Thoracic aorta (tissue), 2 donors: ENCODE results near the gene CYFIP2. TPM values are rescaled to one million over a fixed set of nuclear protein-coding genes. Genes with fewer than 3 reads are reported as not detected.

Source experiments
- ATAC-seq: fragments of 150-250 bp; one replicate; pipeline ENCODE4 v1.8.0; 2017; ENCODE audit warnings: low read depth; ENCODE audit not compliant: insufficient number of reproducible peaks, low FRiP score
- DNase-seq: peaks from one replicate; pipeline ENCODE4 v3.0.0-alpha.2; 2020; ENCODE audit warnings: low spot score
- H3K27ac ChIP-seq, 2 donors: fragments of 200-600 bp; sonication (generic); 1 replicate in 1 of 2; 2 replicates in 1 of 2; pipeline ENCODE4 v1.5.1; 2016; ENCODE audit warnings: mild to moderate bottlenecking in 2 of 2, moderate library complexity in 2 of 2
- H3K27me3 ChIP-seq: fragments of 200-600 bp; sonication (generic); replicated peaks from 2 replicates; pipeline ENCODE4 v1.6.0; 2016; ENCODE audit warnings: mild to moderate bottlenecking; ENCODE audit not compliant: insufficient read depth
- H3K36me3 ChIP-seq: fragments of 200-600 bp; sonication (generic); one replicate; pipeline ENCODE4 v1.5.1; 2016
- H3K4me1 ChIP-seq, 2 donors: fragments of 200-600 bp; sonication (generic); 1 replicate in 1 of 2; 2 replicates in 1 of 2; pipeline versions ENCODE4 v1.5.1 to v1.6.0; 2016; ENCODE audit warnings: low read depth in 2 of 2, mild to moderate bottlenecking in 1 of 2; ENCODE audit not compliant: control insufficient read depth in 1 of 2
- H3K4me3 ChIP-seq: fragments of 200-600 bp; sonication (generic); 2 replicates; pipeline ENCODE4 v1.5.1; 2016; ENCODE audit warnings: mild to moderate bottlenecking
- H3K9me3 ChIP-seq: fragments of 200-600 bp; sonication (generic); 2 replicates; pipeline ENCODE4 v1.5.1; 2016
- CTCF ChIP-seq: fragments of 200-600 bp; sonication (generic); IDR thresholded peaks from one replicate; pipeline ENCODE4 v1.5.1; 2019; ENCODE audit warnings: antibody characterized with exemption
- total RNA-seq, 2 donors: library from RNA; depleted of rRNA; stranded (reverse); fragments of >200 nt; gene quantifications; one replicate each; pipeline versions ENCODE4 v1.1.0 to v1.2.3, GENCODE V29; 2016

CYFIP2 gene
- total RNA-seq, 2 donors from 2014 or later, result 60.0 to 192 TPM

- Histone ChIP-seq H3K27me3 (no peaks in the 10 kb centered on the region), H3K36me3 (no peaks in the 10 kb centered on the region), H3K4me1 (peaks cover 0 to 12% of the 10 kb centered on the region in 2 donors), H3K9me3 (no peaks in the 10 kb centered on the region), H3K4me3 (no peak overlapping the region), H3K27ac (no peak overlapping the region)
- TF ChIP-seq CTCF, result no peak
- DNase-seq, result no peak
- no peak for ATAC-seq
These were observed 79.6 kb downstream of the CYFIP2 start for GRCh38 chr5:157345485-157345884.

GRCh38 chr5:157347301-157348048, 81.6 kb downstream of the CYFIP2 start:
- DNase-seq (no peak), ATAC-seq (no peak)
- H3K9me3 ChIP-seq, result no peaks in the 10 kb centered on the region
- TF ChIP-seq CTCF, result no peak
- no peak overlapping the region for H3K27ac ChIP-seq
- no peaks in the 10 kb centered on the region for H3K36me3 ChIP-seq
- H3K4me3 ChIP-seq, result no peak overlapping the region
- H3K27me3 ChIP-seq, result no peaks in the 10 kb centered on the region
- peaks cover 0 to 12% of the 10 kb centered on the region in 2 donors for H3K4me1 ChIP-seq

- H3K4me3 ChIP-seq, result no peak overlapping the region
- DNase-seq (no peak), ATAC-seq (no peak)
- H3K27ac ChIP-seq, result no peak overlapping the region
- H3K36me3 ChIP-seq, result no peaks in the 10 kb centered on the region
- H3K27me3 ChIP-seq, result no peaks in the 10 kb centered on the region
- peaks cover 0 to 12% of the 10 kb centered on the region in 2 donors for H3K4me1 ChIP-seq
- TF ChIP-seq CTCF, result no peak
- no peaks in the 10 kb centered on the region for H3K9me3 ChIP-seq
These were observed 82.1 kb downstream of the CYFIP2 start for GRCh38 chr5:157348049-157348400.

- no peak for TF ChIP-seq CTCF
- no peaks in the 10 kb centered on the region for H3K27me3 ChIP-seq
- no peak overlapping the region for H3K27ac ChIP-seq
- H3K4me3 ChIP-seq, result no peak overlapping the region
- no peak for ATAC-seq
- H3K4me1 ChIP-seq, result no peaks in the 10 kb centered on the region
- no peaks in the 10 kb centered on the region for H3K36me3 ChIP-seq
- H3K9me3 ChIP-seq, result no peaks in the 10 kb centered on the region
- no peak for DNase-seq
These were observed 85.2 kb downstream of the CYFIP2 start for GRCh38 chr5:157350939-157351801.

GRCh38 chr5:157351802-157352092, 85.8 kb downstream of the CYFIP2 start:
- no peaks in the 10 kb centered on the region for H3K27me3 ChIP-seq
- no peak for TF ChIP-seq CTCF
- H3K4me1 ChIP-seq, result no peaks in the 10 kb centered on the region
- DNase-seq, result no peak
- no peaks in the 10 kb centered on the region for H3K36me3 ChIP-seq
- ATAC-seq, result no peak
- H3K4me3 ChIP-seq, result no peak overlapping the region
- no peak overlapping the region for H3K27ac ChIP-seq
- H3K9me3 ChIP-seq, result no peaks in the 10 kb centered on the region
